Activated naive CD4-positive, alpha-beta T cell treated with anti-CD3 and anti-CD28 coated beads for 36 hours (primary cell): ENCODE data around the gene C3AR1. TPM values are rescaled to one million over a fixed set of nuclear protein-coding genes. Genes with fewer than 3 reads are reported as not detected.
A peak's percentile ranks its signal among the peaks of the same experiment; 100 is the strongest.
"Not testable (repeated sequence)": the region's sequence is repeated elsewhere in the genome, so short reads cannot be mapped to it uniquely, and the experiment has no call there.

Source experiments
- CTCF ChIA-PET: fragments of 350-600 bp; sonication (Branson Sonifier 250); formaldehyde crosslinking; loops from one replicate; lab custom pipeline; 2021; ENCODE audit warnings: antibody characterized with exemption; lab: Charles Lee
- DNase-seq: peaks from one replicate; pipeline ENCODE4 v3.0.0-alpha.2; 2020
- H3K27ac Mint-ChIP-seq: one replicate; pipeline ENCODE4 v1.8.0; 2021; ENCODE audit warnings: mild to moderate bottlenecking, mixed read lengths
- H3K27me3 Mint-ChIP-seq: one replicate; pipeline ENCODE4 v1.8.0; 2021; ENCODE audit warnings: low read depth, mixed read lengths
- H3K36me3 Mint-ChIP-seq: one replicate; pipeline ENCODE4 v1.8.0; 2021; ENCODE audit warnings: low read depth, mixed read lengths
- H3K4me1 Mint-ChIP-seq: one replicate; pipeline ENCODE4 v1.8.0; 2021; ENCODE audit warnings: low read depth, mixed read lengths
- H3K4me3 Mint-ChIP-seq: one replicate; pipeline ENCODE4 v1.8.0; 2021; ENCODE audit warnings: mild to moderate bottlenecking, moderate library complexity, mixed read lengths
- H3K9me3 Mint-ChIP-seq: one replicate; pipeline ENCODE4 v1.8.0; 2021; ENCODE audit warnings: mixed read lengths
- intact Hi-C: fragments of 100-400 bp; cut with micrococcal nuclease; formaldehyde crosslinking; loops from one replicate; pipeline ENCODE4 v1.15.1; 2023
- total RNA-seq, 2 experiments: library from RNA; stranded (reverse); gene quantifications; one replicate each; pipeline ENCODE4 v1.2.3, GENCODE V29; 2021

The C3AR1 gene
- total RNA-seq, 2 experiments from 2014 or later = 0.21 to 0.25 TPM

- H3K4me1 Mint-ChIP-seq = peaks cover 64% of the 10 kb centered on the region
These were observed 15.2 kb upstream of the C3AR1 start for GRCh38 chr12:8081251-8081920.

GRCh38 chr12:8080120-8080519, 14.0 kb upstream of the C3AR1 start:
- peaks cover 56% of the 10 kb centered on the region for H3K4me1 Mint-ChIP-seq
- CTCF ChIA-PET = interaction anchor here (7.9 kb wide), 1 partner anchor 35 kb away, joined by 205 read pairs; no protein-coding TSS in a partner anchor
- no peak for DNase-seq
- H3K4me3 Mint-ChIP-seq = peak overlapping the region; percentile 1
- no peaks in the 10 kb centered on the region for H3K9me3 Mint-ChIP-seq
- peaks cover 6% of the 10 kb centered on the region for H3K36me3 Mint-ChIP-seq
- intact Hi-C loops = loop anchor here (5.0 to 10.0 kb wide), 2 partner anchors 888 to 1125 kb away; partner anchors contain the start of gene PTPN6
- peak overlapping the region; percentile 26 for H3K27ac Mint-ChIP-seq
- H3K27me3 Mint-ChIP-seq = no peaks in the 10 kb centered on the region

More at GRCh38 chr12:8081251-8081920, 15.2 kb upstream of the C3AR1 start:
- Mint-ChIP-seq H3K27ac (peak overlapping the region; percentile 93), H3K9me3 (no peaks in the 10 kb centered on the region), H3K36me3 (peaks cover 14% of the 10 kb centered on the region), H3K27me3 (no peaks in the 10 kb centered on the region), H3K4me3 (peak overlapping the region; percentile 98)
- DNase-seq = peak; percentile 48
- intact Hi-C loops = loop anchor here (5.0 to 10.0 kb wide), 2 partner anchors 889 to 1127 kb away; partner anchors contain the start of gene PTPN6
- CTCF ChIA-PET = interaction anchor here (7.9 kb wide), 1 partner anchor 36 kb away, joined by 205 read pairs; no protein-coding TSS in a partner anchor

GRCh38 chr12:8078916-8079315, 12.8 kb upstream of the C3AR1 start:
- Mint-ChIP-seq H3K36me3 (peaks cover under 1% of the 10 kb centered on the region), H3K27me3 (no peaks in the 10 kb centered on the region), H3K27ac (peak overlapping the region; percentile 26), H3K9me3 (no peaks in the 10 kb centered on the region), H3K4me3 (peak overlapping the region; percentile 25), H3K4me1 (peaks cover 47% of the 10 kb centered on the region)
- DNase-seq = no peak
- intact Hi-C loops = loop anchor here (1.0 to 5.0 kb wide), 6 partner anchors 33 to 438 kb away; no protein-coding TSS in a partner anchor
- CTCF ChIA-PET = interaction anchor here (0.7 to 7.9 kb wide), 16 partner anchors 9 to 272 kb away, joined by 3 to 205 read pairs (median 5); partner anchors contain the start of genes C3AR1 and SLC2A3

- H3K9me3 Mint-ChIP-seq = no peaks in the 10 kb centered on the region
- CTCF ChIA-PET = interaction anchor here (0.6 to 7.9 kb wide), 24 partner anchors 8 to 272 kb away, joined by 3 to 205 read pairs (median 5); partner anchors contain the start of genes C3AR1 and SLC2A3
- DNase-seq = peak; percentile 79
- no peaks in the 10 kb centered on the region for H3K27me3 Mint-ChIP-seq
- peak overlapping the region; percentile 25 for H3K4me3 Mint-ChIP-seq
- peaks cover 41% of the 10 kb centered on the region for H3K4me1 Mint-ChIP-seq
- intact Hi-C loops = loop anchor here (1.0 to 5.0 kb wide), 6 partner anchors 32 to 438 kb away; no protein-coding TSS in a partner anchor
- H3K36me3 Mint-ChIP-seq = no peaks in the 10 kb centered on the region
- peak overlapping the region; percentile 26 for H3K27ac Mint-ChIP-seq
These were observed 12.2 kb upstream of the C3AR1 start for GRCh38 chr12:8078398-8078797.

- H3K4me3 Mint-ChIP-seq = no peak overlapping the region
These were observed 11.0 kb upstream of the C3AR1 start for GRCh38 chr12:8077207-8077606.

GRCh38 chr12:8076366-8076765, 10.2 kb upstream of the C3AR1 start:
- intact Hi-C loops = loop anchor here (5.0 kb wide), 1 partner anchor 244 kb away; no protein-coding TSS in a partner anchor
- H3K4me1 Mint-ChIP-seq = peaks cover 39% of the 10 kb centered on the region
- no peaks in the 10 kb centered on the region for H3K36me3 Mint-ChIP-seq
- no peaks in the 10 kb centered on the region for H3K27me3 Mint-ChIP-seq
- CTCF ChIA-PET = interaction anchor here (1.1 to 7.9 kb wide), 4 partner anchors 31 to 216 kb away, joined by 3 to 205 read pairs (median 10); no protein-coding TSS in a partner anchor
- DNase-seq = no peak
- no peak overlapping the region for H3K27ac Mint-ChIP-seq
- H3K9me3 Mint-ChIP-seq = no peaks in the 10 kb centered on the region
- no peak overlapping the region for H3K4me3 Mint-ChIP-seq

More at GRCh38 chr12:8077207-8077606, 11.0 kb upstream of the C3AR1 start:
- H3K36me3 Mint-ChIP-seq = no peaks in the 10 kb centered on the region
- no peaks in the 10 kb centered on the region for H3K27me3 Mint-ChIP-seq
- H3K27ac Mint-ChIP-seq = no peak overlapping the region
- intact Hi-C loops = loop anchor here (5.0 kb wide), 1 partner anchor 245 kb away; no protein-coding TSS in a partner anchor
- H3K4me1 Mint-ChIP-seq = peaks cover 39% of the 10 kb centered on the region
- H3K9me3 Mint-ChIP-seq = no peaks in the 10 kb centered on the region
- no peak for DNase-seq
- CTCF ChIA-PET = interaction anchor here (0.9 to 7.9 kb wide), 9 partner anchors 7 to 217 kb away, joined by 3 to 205 read pairs (median 11); partner anchors contain the start of gene C3AR1

GRCh38 chr12:8075935-8076334, 9.8 kb upstream of the C3AR1 start:
- Mint-ChIP-seq H3K9me3 (no peaks in the 10 kb centered on the region), H3K4me3 (no peak overlapping the region)

GRCh38 chr12:8071820-8072219, 5.7 kb upstream of the C3AR1 start:
- H3K4me3 Mint-ChIP-seq, H3K4me1 Mint-ChIP-seq, H3K36me3 Mint-ChIP-seq, intact Hi-C loops, DNase-seq, H3K27me3 Mint-ChIP-seq, H3K9me3 Mint-ChIP-seq, H3K27ac Mint-ChIP-seq: not testable (repeated sequence)
- CTCF ChIA-PET = interaction anchor here (1.5 kb wide), 1 partner anchor 26 kb away, joined by 4 read pairs; no protein-coding TSS in a partner anchor

More at GRCh38 chr12:8075935-8076334, 9.8 kb upstream of the C3AR1 start:
- Mint-ChIP-seq H3K27ac (no peak overlapping the region), H3K36me3 (no peaks in the 10 kb centered on the region), H3K4me1 (peaks cover 36% of the 10 kb centered on the region), H3K27me3 (no peaks in the 10 kb centered on the region)
- intact Hi-C loops = loop anchor here (5.0 kb wide), 1 partner anchor 244 kb away; no protein-coding TSS in a partner anchor
- CTCF ChIA-PET = interaction anchor here (7.9 kb wide), 1 partner anchor 30 kb away, joined by 205 read pairs; no protein-coding TSS in a partner anchor
- no peak for DNase-seq

GRCh38 chr12:8069582-8069981, 3.4 kb upstream of the C3AR1 start:
- DNase-seq = no peak
- H3K9me3 Mint-ChIP-seq = no peaks in the 10 kb centered on the region
- no peak overlapping the region for H3K4me3 Mint-ChIP-seq
- H3K36me3 Mint-ChIP-seq = no peaks in the 10 kb centered on the region
- intact Hi-C loops = loop anchor here (5.0 kb wide), 1 partner anchor 578 kb away; no protein-coding TSS in a partner anchor
- no peaks in the 10 kb centered on the region for H3K27me3 Mint-ChIP-seq
- peaks cover 26% of the 10 kb centered on the region for H3K4me1 Mint-ChIP-seq
- CTCF ChIA-PET = interaction anchor here (0.7 to 2.0 kb wide), 5 partner anchors 8 to 188 kb away, joined by 3 to 12 read pairs (median 3); partner anchors contain the start of gene NECAP1
- H3K27ac Mint-ChIP-seq = no peak overlapping the region

GRCh38 chr12:8064131-8064530, 2.0 kb downstream of the C3AR1 start:
- CTCF ChIA-PET = interaction anchor here (2.0 kb wide), 1 partner anchor 14 kb away, joined by 6 read pairs; no protein-coding TSS in a partner anchor
- Mint-ChIP-seq H3K27me3 (no peaks in the 10 kb centered on the region), H3K4me3 (no peak overlapping the region)

GRCh38 chr12:8058506-8058905, 7.7 kb downstream of the C3AR1 start:
- Mint-ChIP-seq H3K27ac (no peak overlapping the region), H3K4me1 (peaks cover 10% of the 10 kb centered on the region), H3K27me3 (no peaks in the 10 kb centered on the region), H3K36me3 (peaks cover 6% of the 10 kb centered on the region), H3K9me3 (no peaks in the 10 kb centered on the region), H3K4me3 (no peak overlapping the region)
- CTCF ChIA-PET = interaction anchor here (1.3 to 3.6 kb wide), 3 partner anchors 8 to 19 kb away, joined by 5 to 15 read pairs (median 8); partner anchors contain the start of gene C3AR1
- no peak for DNase-seq
- intact Hi-C loops = no loop called here

More at GRCh38 chr12:8064131-8064530, 2.0 kb downstream of the C3AR1 start:
- H3K4me1 Mint-ChIP-seq = peaks cover 18% of the 10 kb centered on the region
- H3K36me3 Mint-ChIP-seq = no peaks in the 10 kb centered on the region
- intact Hi-C loops = no loop called here
- H3K9me3 Mint-ChIP-seq = no peaks in the 10 kb centered on the region
- no peak for DNase-seq
- no peak overlapping the region for H3K27ac Mint-ChIP-seq

- peaks cover 7% of the 10 kb centered on the region for H3K36me3 Mint-ChIP-seq
These were observed 8.3 kb downstream of the C3AR1 start for GRCh38 chr12:8057839-8058238.

More at GRCh38 chr12:8057839-8058238, 8.3 kb downstream of the C3AR1 start:
- H3K4me1 Mint-ChIP-seq = peaks cover 10% of the 10 kb centered on the region
- H3K27ac Mint-ChIP-seq = no peak overlapping the region
- no peak for DNase-seq
- H3K9me3 Mint-ChIP-seq = no peaks in the 10 kb centered on the region
- H3K27me3 Mint-ChIP-seq = no peaks in the 10 kb centered on the region
- intact Hi-C loops = no loop called here
- CTCF ChIA-PET = interaction anchor here (1.3 to 3.6 kb wide), 3 partner anchors 9 to 20 kb away, joined by 5 to 15 read pairs (median 8); partner anchors contain the start of gene C3AR1
- no peak overlapping the region for H3K4me3 Mint-ChIP-seq
